Karpas-422 (cell line): Measurements from ENCODE around the gene TBCA. TPM values are rescaled to one million over a fixed set of nuclear protein-coding genes. Genes with fewer than 3 reads are reported as not detected.

ENCODE experiments used
- DNase-seq: peaks from one replicate; pipeline ENCODE4 v3.0.0-alpha.2; 2015
- H2AFZ ChIP-seq: fragments of 200-600 bp; sonication (generic); 2 replicates; pipeline ENCODE4 v1.6.1; 2014; ENCODE audit warnings: antibody characterized with exemption, low read length, mixed read lengths
- H3K27ac ChIP-seq: fragments of 200-600 bp; sonication (generic); 2 replicates; pipeline ENCODE4 v1.5.1; 2014; ENCODE audit warnings: mild to moderate bottlenecking, low read length, moderate library complexity
- H3K27me3 ChIP-seq: fragments of 200-600 bp; sonication (generic); 2 replicates; pipeline ENCODE4 v1.6.1; 2014; ENCODE audit warnings: low read length, mixed read lengths
- H3K36me3 ChIP-seq: fragments of 200-600 bp; sonication (generic); 2 replicates; pipeline ENCODE4 v1.6.1; 2014; ENCODE audit warnings: low read length, mixed read lengths; ENCODE audit not compliant: insufficient read depth
- H3K4me1 ChIP-seq: fragments of 200-600 bp; sonication (generic); 2 replicates; pipeline ENCODE4 v1.6.1; 2014; ENCODE audit warnings: mild to moderate bottlenecking, low read length, mixed read lengths
- H3K4me2 ChIP-seq: fragments of 200-600 bp; sonication (generic); 2 replicates; pipeline ENCODE4 v1.6.1; 2014; ENCODE audit warnings: low read length, low read depth, mild to moderate bottlenecking; ENCODE audit not compliant: poor library complexity, severe bottlenecking
- H3K4me3 ChIP-seq: fragments of 200-600 bp; sonication (generic); 2 replicates; pipeline ENCODE4 v1.5.1; 2014; ENCODE audit warnings: mild to moderate bottlenecking, antibody characterized with exemption, low read length, mixed read lengths
- H3K79me2 ChIP-seq: fragments of 200-600 bp; sonication (generic); 2 replicates; pipeline ENCODE4 v1.6.1; 2014; ENCODE audit warnings: mild to moderate bottlenecking, low read length, mixed read lengths
- H3K9ac ChIP-seq: fragments of 200-600 bp; sonication (generic); 2 replicates; pipeline ENCODE4 v1.6.0; 2014; ENCODE audit warnings: low read length
- H3K9me2 ChIP-seq: fragments of 200-600 bp; sonication (generic), shearing (Covaris generic); replicated peaks from 2 replicates; pipeline ENCODE4 v1.6.0; 2014; ENCODE audit warnings: mild to moderate bottlenecking, low read length, moderate library complexity; ENCODE audit not compliant: insufficient read depth
- H3K9me3 ChIP-seq: fragments of 300-700, 200-600 bp; sonication (generic); 2 replicates; pipeline ENCODE4 v1.6.1; 2014; ENCODE audit warnings: low read length, mixed read lengths
- H4K20me1 ChIP-seq: fragments of 200-600 bp; sonication (generic); 2 replicates; pipeline ENCODE4 v1.6.1; 2014; ENCODE audit warnings: mild to moderate bottlenecking, antibody characterized with exemption, low read length, low read depth; ENCODE audit not compliant: insufficient read depth
- total RNA-seq: library from RNA; depleted of rRNA; stranded (reverse); fragments of >200 nt; shearing (Covaris generic); gene quantifications from 2 replicates; pipeline ENCODE4 v1.2.3, GENCODE V29; 2014; ENCODE audit warnings: low replicate concordance

TBCA gene
- total RNA-seq, 1 experiment from 2014 or later, result 324 TPM

DNA sequence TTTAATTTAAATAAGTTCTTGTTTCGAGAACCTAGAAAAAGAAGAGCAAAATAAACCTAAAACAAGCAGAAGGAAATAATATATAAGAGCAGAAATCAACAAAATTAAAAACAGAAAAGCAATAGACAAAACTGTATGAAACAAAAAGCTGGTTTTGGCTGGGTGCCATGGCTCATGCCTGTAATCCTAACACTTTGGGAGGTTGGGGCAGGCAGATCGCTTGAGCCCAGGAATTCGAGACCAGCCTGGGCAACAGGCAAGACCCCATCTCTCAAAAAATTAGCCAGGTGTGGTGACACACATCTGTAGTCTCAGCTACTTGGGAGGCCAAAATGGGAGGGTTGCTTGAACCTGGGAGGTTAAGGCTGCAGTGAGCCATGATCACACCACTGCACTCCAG, 78.4 kb downstream of the TBCA start:
- no peaks in the 10 kb centered on the region for H3K27me3 ChIP-seq
- H3K4me2 ChIP-seq, result no peak overlapping the region
- peaks cover 87% of the 10 kb centered on the region for H3K79me2 ChIP-seq
- no peaks in the 10 kb centered on the region for H3K9me2 ChIP-seq
- no peak overlapping the region for H2AFZ ChIP-seq
- peaks cover 8% of the 10 kb centered on the region; the same call in 1 of the 2 replicates for H4K20me1 ChIP-seq
- no peak overlapping the region for H3K4me3 ChIP-seq
- H3K36me3 ChIP-seq, result peaks cover 29% of the 10 kb centered on the region
- H3K27ac ChIP-seq, result no peak overlapping the region
- no peak overlapping the region for H3K9ac ChIP-seq
- no peaks in the 10 kb centered on the region for H3K9me3 ChIP-seq
- no peak for DNase-seq
- no peaks in the 10 kb centered on the region for H3K4me1 ChIP-seq

DNA sequence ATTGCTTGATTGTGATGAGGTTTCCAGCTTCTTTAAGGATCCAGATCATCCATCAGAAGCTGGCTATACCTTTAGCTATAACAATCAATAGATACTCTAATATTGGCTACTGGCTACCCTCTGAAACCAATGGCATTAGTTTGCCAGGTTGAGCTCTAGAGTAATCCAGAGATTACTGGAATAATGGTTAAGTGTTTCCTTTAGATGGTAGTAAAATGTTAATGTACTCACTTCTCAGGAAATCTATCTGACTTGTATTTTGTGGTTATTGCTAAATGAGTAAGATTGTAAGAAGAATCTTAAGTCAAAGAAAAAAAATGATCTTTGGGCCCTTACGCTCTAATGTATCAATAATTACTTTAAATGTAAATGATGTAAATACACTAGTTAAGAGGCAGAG, 80.0 kb downstream of the TBCA start:
- peaks cover 72% of the 10 kb centered on the region for H3K79me2 ChIP-seq

DNA sequence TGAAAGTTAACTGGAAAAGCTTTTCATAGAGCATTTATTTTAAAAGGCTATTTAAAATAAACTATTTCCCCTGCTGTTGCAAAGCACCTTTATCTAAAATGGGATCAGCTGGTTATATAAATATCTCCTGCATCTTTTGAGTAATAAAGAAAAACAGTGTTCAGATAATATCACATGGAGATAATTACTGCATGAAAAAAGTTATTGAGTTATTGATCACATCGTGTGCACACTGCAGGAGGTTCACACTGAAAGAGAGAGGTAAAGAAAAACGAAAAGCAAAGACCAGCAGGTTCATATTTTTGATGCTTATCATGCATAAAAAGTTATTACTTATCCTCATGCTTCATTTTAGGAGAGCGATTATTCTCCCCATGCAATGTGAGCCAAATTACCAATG, 82.2 kb downstream of the TBCA start:
- Histone ChIP-seq H3K79me2 (peaks cover 51% of the 10 kb centered on the region), H4K20me1 (peaks cover 8% of the 10 kb centered on the region; the same call in 1 of the 2 replicates), H3K27ac (no peak overlapping the region), H3K4me1 (no peaks in the 10 kb centered on the region), H3K9me2 (no peaks in the 10 kb centered on the region), H3K36me3 (peaks cover 33% of the 10 kb centered on the region), H3K4me3 (no peak overlapping the region), H3K4me2 (no peak overlapping the region), H3K27me3 (no peaks in the 10 kb centered on the region), H3K9ac (no peak overlapping the region), H2AFZ (no peak overlapping the region), H3K9me3 (no peaks in the 10 kb centered on the region)
- DNase-seq, result peak; percentile 35

More for the DNA sequence above, 80.0 kb downstream of the TBCA start:
- H3K9me3 ChIP-seq, result no peaks in the 10 kb centered on the region
- no peak overlapping the region for H3K4me3 ChIP-seq
- H3K4me1 ChIP-seq, result no peaks in the 10 kb centered on the region
- peaks cover 30% of the 10 kb centered on the region for H3K36me3 ChIP-seq
- peaks cover 8% of the 10 kb centered on the region; the same call in 1 of the 2 replicates for H4K20me1 ChIP-seq
- no peak overlapping the region for H2AFZ ChIP-seq
- no peaks in the 10 kb centered on the region for H3K27me3 ChIP-seq
- H3K4me2 ChIP-seq, result no peak overlapping the region
- no peaks in the 10 kb centered on the region for H3K9me2 ChIP-seq
- no peak for DNase-seq
- H3K9ac ChIP-seq, result no peak overlapping the region
- H3K27ac ChIP-seq, result no peak overlapping the region

DNA sequence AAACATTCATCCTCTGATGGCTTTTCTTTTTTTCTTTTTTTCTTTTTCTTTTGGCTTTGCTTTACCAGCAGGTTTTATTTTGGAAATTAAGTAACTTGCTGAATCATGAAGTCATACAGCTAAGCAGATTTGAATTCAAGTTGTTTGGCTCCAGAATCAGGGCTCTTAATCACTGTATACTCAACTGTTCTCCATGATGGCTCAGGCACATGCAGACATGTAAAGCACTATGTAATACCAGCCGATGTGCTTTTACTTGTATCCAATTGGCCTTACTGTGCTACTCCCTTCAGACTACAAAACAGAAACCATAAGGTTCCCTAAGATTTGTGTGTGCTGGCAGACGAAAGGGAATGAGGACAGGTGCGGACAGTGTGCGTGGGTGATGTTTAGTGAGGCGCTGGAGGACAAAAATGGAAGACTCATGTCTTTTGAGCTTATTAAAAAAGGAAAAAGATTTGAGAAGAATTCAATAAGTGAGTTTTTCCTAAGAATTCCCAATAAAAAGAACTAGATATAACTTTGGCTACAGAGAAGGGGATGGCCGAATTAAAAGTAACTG, 92.9 kb downstream of the TBCA start:
- Histone ChIP-seq H3K4me2 (no peak overlapping the region), H3K27ac (no peak overlapping the region), H3K27me3 (no peaks in the 10 kb centered on the region), H3K4me3 (no peak overlapping the region), H4K20me1 (0 out of 2 replicates have a peak, but pooled peaks cover 3% of the 10 kb centered on the region), H3K4me1 (no peaks in the 10 kb centered on the region), H3K9me3 (no peaks in the 10 kb centered on the region), H3K36me3 (peaks cover 1% of the 10 kb centered on the region; the same call in 1 of the 2 replicates), H2AFZ (no peak overlapping the region), H3K9me2 (no peaks in the 10 kb centered on the region), H3K79me2 (no peaks in the 10 kb centered on the region), H3K9ac (no peak overlapping the region)
- DNase-seq, result no peak

DNA sequence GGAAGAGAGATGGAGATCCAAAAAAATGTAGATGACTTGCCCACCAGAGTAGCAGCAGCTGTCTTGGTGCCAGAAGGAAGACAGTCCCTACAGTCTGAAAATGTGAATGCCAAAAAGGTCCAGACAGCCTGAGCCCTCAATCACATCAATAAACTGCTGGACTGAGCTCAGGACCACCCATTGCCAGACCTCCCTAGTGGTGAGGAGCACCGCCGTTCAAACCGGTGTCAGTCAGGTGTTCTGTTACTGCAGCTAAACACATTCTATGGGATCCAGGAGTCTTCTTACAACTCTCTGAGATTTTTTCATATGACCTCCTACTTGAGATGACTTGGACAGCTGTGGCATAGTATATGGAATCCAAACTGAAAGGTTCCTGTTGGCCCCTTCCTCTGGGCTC, 105.6 kb downstream of the TBCA start:
- Histone ChIP-seq H2AFZ (no peak overlapping the region), H3K9me2 (no peaks in the 10 kb centered on the region), H3K4me3 (no peak overlapping the region), H3K9ac (no peak overlapping the region), H3K79me2 (no peaks in the 10 kb centered on the region), H3K27ac (no peak overlapping the region), H3K4me2 (no peak overlapping the region), H4K20me1 (no peaks in the 10 kb centered on the region), H3K4me1 (no peaks in the 10 kb centered on the region), H3K36me3 (no peaks in the 10 kb centered on the region), H3K27me3 (no peaks in the 10 kb centered on the region), H3K9me3 (no peaks in the 10 kb centered on the region)
- DNase-seq, result no peak

DNA sequence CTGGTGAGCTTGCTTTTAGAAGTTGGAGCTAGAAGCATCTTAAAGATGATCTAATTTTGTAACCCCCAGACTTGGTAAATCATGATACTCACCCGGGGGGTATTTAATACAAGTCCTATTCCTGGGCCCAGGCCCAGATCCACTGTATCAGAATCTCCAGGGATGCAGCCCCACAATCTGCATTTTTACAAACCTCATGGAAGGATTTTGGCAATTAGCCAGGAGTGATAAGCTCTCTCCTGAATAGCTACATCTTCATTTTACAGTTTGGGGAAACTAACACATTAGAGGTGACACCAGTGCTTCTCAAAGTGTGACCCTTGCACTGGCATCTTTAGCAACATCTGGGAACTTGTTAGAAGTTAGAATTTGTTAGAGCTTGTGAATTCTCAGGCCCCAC, 106.5 kb downstream of the TBCA start:
- H3K4me2 ChIP-seq, result no peak overlapping the region
- H3K9me2 ChIP-seq, result no peaks in the 10 kb centered on the region
- H3K4me1 ChIP-seq, result no peaks in the 10 kb centered on the region
- no peaks in the 10 kb centered on the region for H3K9me3 ChIP-seq
- DNase-seq, result no peak
- no peak overlapping the region for H3K27ac ChIP-seq
- no peak overlapping the region for H3K4me3 ChIP-seq
- H2AFZ ChIP-seq, result no peak overlapping the region
- H3K79me2 ChIP-seq, result no peaks in the 10 kb centered on the region
- H3K9ac ChIP-seq, result no peak overlapping the region
- H3K27me3 ChIP-seq, result no peaks in the 10 kb centered on the region
- H4K20me1 ChIP-seq, result no peaks in the 10 kb centered on the region
- no peaks in the 10 kb centered on the region for H3K36me3 ChIP-seq

DNA sequence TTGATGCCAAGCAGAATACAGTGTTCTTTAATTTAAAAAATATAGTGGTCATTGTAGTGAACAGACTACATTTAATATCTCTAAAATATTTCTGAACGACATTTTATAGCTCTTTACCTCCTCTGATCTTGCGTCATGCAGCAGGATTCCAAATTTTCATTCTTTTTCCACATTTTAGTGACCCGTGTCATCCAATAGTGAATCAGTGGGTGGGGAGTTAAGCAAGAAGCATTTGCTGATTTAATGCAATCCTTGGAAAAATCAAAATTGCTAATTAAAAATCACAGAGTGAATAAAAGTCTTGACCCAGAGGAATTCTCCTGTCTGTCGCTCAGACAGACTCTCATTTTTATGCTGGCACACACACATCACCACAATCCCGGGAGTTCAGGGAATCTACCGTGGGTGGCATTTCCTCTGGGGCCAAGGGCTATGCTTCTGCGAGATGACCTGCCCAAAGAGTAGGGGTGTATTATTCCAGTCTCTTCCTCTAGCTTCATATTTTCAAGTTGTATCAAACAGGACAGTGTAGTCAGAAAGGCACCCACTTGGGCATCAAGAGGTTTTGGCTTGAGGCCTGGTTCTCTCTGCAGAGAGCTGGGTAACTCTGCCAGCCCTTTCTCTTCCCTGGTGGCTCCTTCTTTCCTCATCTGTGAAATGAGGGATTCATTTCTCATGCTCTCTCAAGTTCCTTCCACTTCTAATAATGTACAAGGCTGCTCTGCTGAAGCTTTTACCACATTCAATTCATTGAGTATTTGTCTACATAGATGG, 112.9 kb downstream of the TBCA start:
- no peaks in the 10 kb centered on the region for H3K9me2 ChIP-seq
- H3K4me1 ChIP-seq, result no peaks in the 10 kb centered on the region
- no peaks in the 10 kb centered on the region for H3K36me3 ChIP-seq
- H3K4me3 ChIP-seq, result no peak overlapping the region
- no peaks in the 10 kb centered on the region for H3K79me2 ChIP-seq
- no peaks in the 10 kb centered on the region for H4K20me1 ChIP-seq
- H2AFZ ChIP-seq, result no peak overlapping the region
- no peaks in the 10 kb centered on the region; the same call in 1 of the 2 replicates for H3K27me3 ChIP-seq
- no peak overlapping the region for H3K4me2 ChIP-seq
- no peak for DNase-seq
- H3K9ac ChIP-seq, result no peak overlapping the region
- no peaks in the 10 kb centered on the region for H3K9me3 ChIP-seq
- no peak overlapping the region for H3K27ac ChIP-seq

DNA sequence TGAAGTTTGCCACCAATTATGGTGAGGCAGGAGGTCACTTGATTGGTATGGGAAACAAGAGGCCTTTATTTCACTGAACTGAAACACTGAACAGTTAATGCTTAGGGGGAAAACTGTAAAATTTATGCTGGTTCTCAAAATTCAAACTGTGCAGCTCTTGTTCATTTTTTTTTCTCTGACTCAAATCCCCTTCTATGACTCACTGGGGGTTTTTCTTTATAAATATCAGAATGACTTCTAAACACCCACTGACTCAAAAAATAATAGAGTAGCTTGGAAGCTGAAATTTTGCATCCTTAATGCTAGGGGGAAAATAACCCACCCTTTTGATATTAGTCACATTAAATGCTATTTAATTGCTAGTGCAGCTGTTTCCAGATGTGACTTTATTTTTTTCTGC, 113.5 kb downstream of the TBCA start:
- no peak overlapping the region for H3K4me3 ChIP-seq
- H3K79me2 ChIP-seq, result no peaks in the 10 kb centered on the region
- no peaks in the 10 kb centered on the region for H3K9me2 ChIP-seq
- no peak for DNase-seq
- H3K36me3 ChIP-seq, result no peaks in the 10 kb centered on the region
- H3K9ac ChIP-seq, result no peak overlapping the region
- H3K27ac ChIP-seq, result no peak overlapping the region
- H2AFZ ChIP-seq, result no peak overlapping the region
- H3K9me3 ChIP-seq, result no peaks in the 10 kb centered on the region
- no peak overlapping the region for H3K4me2 ChIP-seq
- no peaks in the 10 kb centered on the region; the same call in 1 of the 2 replicates for H3K27me3 ChIP-seq
- H4K20me1 ChIP-seq, result no peaks in the 10 kb centered on the region
- H3K4me1 ChIP-seq, result no peaks in the 10 kb centered on the region
